Measurements from ENCODE around the gene GCLM.

GCLM gene

DNA sequence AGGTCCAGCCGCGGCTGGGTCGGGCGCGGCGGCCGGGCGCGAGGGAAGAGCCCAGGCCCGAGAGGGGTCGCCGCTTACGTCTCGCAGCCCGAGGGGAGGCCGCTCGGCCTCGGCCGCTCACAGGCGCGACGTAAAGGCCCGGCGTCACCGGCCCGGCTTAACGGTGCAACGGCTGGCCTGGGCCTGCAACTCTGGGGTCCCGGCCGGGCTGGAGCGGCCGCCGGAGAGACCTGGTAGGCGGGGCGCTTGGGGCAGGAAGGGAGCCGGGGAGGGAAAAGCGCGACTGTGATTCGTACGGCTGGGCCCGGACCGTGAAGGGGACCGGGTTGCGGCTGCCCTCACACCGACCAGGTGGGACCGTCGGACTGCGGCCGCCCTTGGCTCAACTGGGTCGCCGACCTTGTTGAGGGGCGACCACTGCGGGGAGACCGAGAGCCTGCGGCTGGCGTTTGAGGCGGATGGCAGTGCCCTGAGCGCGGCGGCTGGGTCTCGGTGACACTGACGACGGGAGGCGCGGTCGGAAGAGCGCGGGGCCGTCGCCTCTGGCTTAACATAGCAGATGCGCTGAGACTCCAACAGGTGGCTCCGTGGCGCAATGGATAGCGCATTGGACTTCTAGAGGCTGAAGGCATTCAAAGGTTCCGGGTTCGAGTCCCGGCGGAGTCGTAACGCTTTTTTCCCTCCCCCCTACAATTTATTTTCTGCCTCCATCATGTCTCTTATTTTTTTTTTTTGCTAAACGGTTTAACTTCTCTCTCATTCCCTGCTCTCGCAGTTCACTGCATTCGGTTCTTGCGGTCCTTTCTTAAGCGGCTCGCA lies 62.0 kb downstream of the GCLM start:
- DNase-seq (ENCODE audit: low read depth in 2 of 2) = peak; percentile 69 to 73

- peak; percentile 71 to 77 for DNase-seq (ENCODE audit: low read depth in 2 of 2)
These were observed 62.8 kb downstream of the GCLM start for GRCh38 chr1:93846206-93846991.

GRCh38 chr1:93845538-93846205 lies 63.6 kb downstream of the GCLM start:
- DNase-seq (ENCODE audit: low read depth in 2 of 2) = peak in 1 of 2 donors; percentile 13

DNA sequence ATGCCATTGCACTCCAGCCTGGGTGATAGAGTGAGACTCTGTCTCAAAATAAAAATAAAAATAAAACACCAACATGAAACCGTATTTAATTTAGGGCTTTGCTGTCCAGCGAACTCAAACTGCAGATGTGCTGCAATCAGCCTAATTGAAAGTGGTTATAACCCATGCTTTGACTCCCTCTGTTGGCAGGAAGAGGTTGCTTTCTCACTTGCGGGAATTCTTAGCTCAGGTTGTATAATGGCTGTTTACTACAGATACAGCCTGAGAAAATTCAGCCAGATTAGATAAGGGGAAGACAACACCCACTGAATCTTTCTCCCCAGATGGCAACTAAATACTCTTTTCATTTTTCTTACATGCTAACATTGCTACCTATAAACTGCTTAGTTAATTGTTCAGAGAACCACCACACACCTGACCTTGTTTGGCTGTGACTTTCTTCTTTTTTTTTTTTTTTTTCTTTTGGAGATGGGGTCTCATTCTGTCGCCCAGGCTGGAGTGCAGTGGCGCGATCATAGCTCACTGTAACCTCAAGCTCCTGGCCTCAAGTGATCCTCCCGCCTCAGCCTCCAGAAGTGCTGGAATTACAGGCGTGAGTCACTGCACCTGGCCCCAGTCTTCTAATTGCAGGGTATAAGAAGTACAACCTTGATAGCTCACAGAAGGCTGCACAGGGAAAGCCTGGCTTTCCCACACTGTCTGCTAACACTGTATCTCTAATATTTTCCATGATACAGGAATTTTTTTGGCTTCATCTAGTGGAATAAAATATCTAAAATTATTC lies 64.8 kb downstream of the GCLM start:
- DNase-seq (ENCODE audit: low read depth in 2 of 2) = peak in 1 of 2 donors; percentile 12

DNA sequence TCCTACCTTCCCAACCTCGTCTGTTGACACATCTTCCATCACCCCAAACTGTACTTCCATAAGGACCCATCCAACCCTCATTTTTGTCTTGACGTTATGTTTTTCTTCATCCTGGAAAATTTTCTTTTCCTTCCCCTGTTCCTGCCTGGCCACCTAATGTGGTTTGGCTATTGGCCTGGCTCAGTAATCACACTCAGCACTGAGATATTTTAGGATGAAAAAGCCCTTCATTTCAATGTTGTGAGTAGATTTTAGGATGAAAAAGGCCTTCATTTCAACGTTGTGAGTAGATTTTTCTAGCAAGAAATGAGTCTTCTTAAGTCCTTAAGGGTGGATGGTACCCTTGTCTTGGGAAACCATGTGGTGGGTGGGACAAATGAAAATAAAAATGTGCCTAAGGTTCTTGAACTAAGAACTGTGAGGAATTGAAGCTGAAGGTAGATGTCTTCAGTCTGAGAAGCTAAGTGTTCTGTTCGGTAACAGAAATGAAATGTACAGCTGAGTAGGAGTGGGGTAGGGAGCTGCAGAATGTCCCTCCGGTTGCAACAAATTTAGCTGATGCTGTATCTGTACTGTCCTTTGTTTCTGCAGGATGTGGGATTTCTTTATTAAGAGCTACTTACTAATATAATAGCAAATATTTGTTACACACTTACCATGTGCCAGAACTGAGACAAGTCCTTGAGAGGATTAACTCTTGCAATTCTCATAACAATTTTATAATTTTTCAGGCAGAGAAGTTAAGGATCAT lies 66.3 kb downstream of the GCLM start:
- no peak for DNase-seq (ENCODE audit: low read depth in 2 of 2)

DNA sequence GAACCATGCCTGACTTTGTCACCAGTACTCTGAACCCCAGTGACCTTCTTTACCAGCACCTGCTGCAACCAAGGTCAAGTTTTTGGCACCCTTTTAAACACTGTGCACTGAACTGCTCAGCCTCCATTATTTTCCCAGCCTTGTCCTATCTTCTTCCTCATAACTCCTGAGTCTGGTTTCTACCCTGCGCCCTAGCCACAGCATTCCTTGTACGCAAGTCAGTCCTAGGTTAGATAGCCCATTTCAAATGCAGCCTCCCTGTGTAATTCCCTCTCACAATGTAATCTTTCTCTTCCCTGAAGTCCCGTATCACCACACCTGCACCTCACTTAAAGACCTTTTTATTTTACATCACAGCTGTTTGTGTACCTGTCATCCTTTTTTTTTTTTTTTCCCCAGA lies 67.5 kb downstream of the GCLM start:
- no peak for DNase-seq (ENCODE audit: low read depth in 2 of 2)

- no peak for DNase-seq (ENCODE audit: low read depth in 2 of 2)
These were observed 68.2 kb downstream of the GCLM start for GRCh38 chr1:93840956-93841482.

- DNase-seq (ENCODE audit: low read depth in 2 of 2) = no peak
These were observed 69.5 kb downstream of the GCLM start for GRCh38 chr1:93839753-93840152.

DNA sequence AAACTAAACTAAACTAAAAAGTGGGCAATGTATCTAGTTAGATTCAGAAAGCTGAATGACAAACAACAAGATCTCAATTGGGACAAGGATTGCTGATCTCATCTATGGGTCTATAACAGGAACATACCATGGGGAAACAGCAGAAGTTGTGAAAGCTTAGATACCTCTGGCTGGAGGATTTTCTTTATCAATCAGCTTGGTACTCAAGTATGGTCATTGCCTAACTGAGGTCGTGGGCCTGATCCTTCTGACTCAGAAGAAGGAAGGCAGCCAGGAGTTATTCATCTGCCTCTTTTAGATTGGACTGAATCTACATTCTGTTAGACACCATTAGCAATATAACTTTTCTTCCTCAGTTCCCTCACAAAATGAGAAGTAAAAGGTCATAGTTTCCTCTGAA lies 69.9 kb downstream of the GCLM start:
- DNase-seq (ENCODE audit: low read depth in 2 of 2) = no peak

GRCh38 chr1:93837961-93838360 lies 71.3 kb downstream of the GCLM start:
- no peak for DNase-seq (ENCODE audit: low read depth in 2 of 2)

All from activated CD8-positive, alpha-beta memory T cell treated with anti-CD3 and anti-CD28 coated beads for 4 hours (primary cell).